Endodermal cell (in vitro differentiated cells): ENCODE results near the gene ELAVL3. TPM values are rescaled to one million over a fixed set of nuclear protein-coding genes. Genes with fewer than 3 reads are reported as not detected.

ENCODE experiments used
- DNase-seq: peaks from one replicate; pipeline ENCODE4 v3.0.0-alpha.2; 2017
- H3K27ac ChIP-seq: 2 replicates; pipeline ENCODE4 v1.5.1; 2013; ENCODE audit warnings: mild to moderate bottlenecking, low read depth, low read length, moderate library complexity
- H3K27me3 ChIP-seq: 2 replicates; pipeline ENCODE4 v1.6.1; 2013; ENCODE audit warnings: mild to moderate bottlenecking, low read length, moderate library complexity; ENCODE audit not compliant: insufficient read depth, control insufficient read depth, poor library complexity, severe bottlenecking
- H3K36me3 ChIP-seq: 2 replicates; pipeline ENCODE4 v1.7.0; 2013; ENCODE audit warnings: mild to moderate bottlenecking, low read length, moderate library complexity; ENCODE audit not compliant: control insufficient read depth, insufficient read depth
- H3K4me1 ChIP-seq: one replicate; pipeline ENCODE4 v1.7.0; 2013; ENCODE audit warnings: low read length; ENCODE audit not compliant: control insufficient read depth, insufficient read depth
- H3K4me3 ChIP-seq: 2 replicates; pipeline ENCODE4 v1.5.1; 2013; ENCODE audit warnings: mild to moderate bottlenecking, low read length, moderate library complexity
- H3K9ac ChIP-seq: 2 replicates; pipeline ENCODE4 v1.6.1; 2013; ENCODE audit warnings: mild to moderate bottlenecking, low read length, moderate library complexity; ENCODE audit not compliant: poor library complexity, severe bottlenecking; ENCODE audit errors: extremely low read depth
- H3K9me3 ChIP-seq: 2 replicates; pipeline ENCODE4 v1.6.1; 2013; ENCODE audit warnings: mild to moderate bottlenecking, low read length, moderate library complexity; ENCODE audit not compliant: control insufficient read depth
- H3K27ac Mint-ChIP-seq: 2 replicates; pipeline ENCODE4 v1.8.0; 2020; ENCODE audit warnings: mixed read lengths
- H3K27me3 Mint-ChIP-seq: 2 replicates; pipeline ENCODE4 v1.8.0; 2021; ENCODE audit warnings: mild to moderate bottlenecking, mixed read lengths; ENCODE audit not compliant: insufficient read depth
- H3K36me3 Mint-ChIP-seq: 2 replicates; pipeline ENCODE4 v1.8.0; 2020; ENCODE audit warnings: low read depth, mixed read lengths
- H3K4me1 Mint-ChIP-seq: 2 replicates; pipeline ENCODE4 v1.8.0; 2020; ENCODE audit warnings: mixed read lengths
- H3K4me3 Mint-ChIP-seq: 2 replicates; pipeline ENCODE4 v1.8.0; 2020; ENCODE audit warnings: mild to moderate bottlenecking, moderate library complexity, mixed read lengths
- H3K9me3 Mint-ChIP-seq: 2 replicates; pipeline ENCODE4 v1.8.0; 2020; ENCODE audit warnings: mild to moderate bottlenecking, mixed read lengths
- WGBS, 2 experiments: methylation state at CpG; one replicate each; pipeline versions ENCODE4 v1.1.5 to v1.1.7; 2013; ENCODE audit warnings: missing lambda C conversion rate in 2 of 2, mixed read lengths in 1 of 2; ENCODE audit not compliant: insufficient coverage in 1 of 2, insufficient read length in 1 of 2; 5-methylcytosine and 5-hydroxymethylcytosine counted together
- total RNA-seq, 2 donors: library from RNA; stranded (reverse); fragmentation: NEBNext Ultra II Directional in 1 of 2; extraction: Animal tissue kit (Norgen Biotek cat#: 25700) in 1 of 2; gene quantifications; 2 replicates in 1 of 2; 3 replicates in 1 of 2; pipeline ENCODE4 v1.2.1, GENCODE V29; 2021
- TF ChIP-seq, protein P1 (sequence below): fragments of 200-600 bp; sonication (generic); conservative IDR thresholded peaks from 2 replicates; pipeline ENCODE4 v1.5.0; 2021; ENCODE audit warnings: antibody characterized with exemption, mild to moderate bottlenecking

The ELAVL3 gene
- total RNA-seq, 2 donors from 2014 or later = 0.55 TPM; not detected in 1

DNA sequence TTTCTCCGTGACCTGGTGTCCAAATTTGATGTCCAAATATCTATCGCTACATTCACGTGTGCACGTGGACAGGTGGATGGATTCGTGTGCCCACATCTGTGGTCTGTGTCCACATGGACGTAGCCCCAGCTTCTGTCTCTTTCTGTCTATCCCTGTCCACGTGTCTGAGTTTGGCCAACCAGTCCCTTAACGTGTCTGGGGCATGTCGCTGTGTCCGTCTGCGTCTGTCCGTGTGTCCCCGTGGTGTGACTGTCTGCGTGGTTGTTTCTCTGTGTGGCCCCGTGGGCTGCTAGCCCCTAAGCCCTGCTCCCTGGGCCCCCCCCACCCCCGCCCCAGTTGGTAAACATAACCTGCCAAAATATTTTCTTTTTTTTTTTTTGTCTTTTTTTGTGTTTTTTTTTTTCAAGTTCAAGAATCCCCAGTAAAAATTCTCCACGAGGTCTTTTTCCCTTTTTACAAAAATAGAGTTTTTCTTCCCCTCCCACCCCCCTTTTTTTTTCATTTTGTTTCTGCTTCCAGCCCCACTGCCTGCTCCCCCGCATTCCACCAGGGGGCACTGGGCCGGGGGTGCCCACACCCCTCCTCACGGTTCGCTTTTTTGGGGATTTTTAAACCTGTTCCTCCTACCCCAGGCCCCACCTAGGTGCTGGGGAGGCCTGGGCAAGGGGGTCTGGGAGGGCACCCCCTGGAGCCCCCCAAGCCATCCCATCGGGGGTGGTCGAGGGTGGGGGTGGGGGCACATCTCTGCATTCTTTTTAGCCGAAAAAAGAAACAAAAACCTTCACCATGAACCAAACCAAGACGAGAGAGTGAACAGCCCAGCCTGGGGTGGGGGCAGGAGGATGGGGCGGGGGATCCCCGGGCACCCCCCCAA is 27.1 kb downstream of the ELAVL3 start:
- no peaks in the 10 kb centered on the region for H3K27me3 ChIP-seq
- no peaks in the 10 kb centered on the region for H3K9me3 ChIP-seq
- 79 to 94% methylated on average over 14 to 23 of the region's 27 CpGs for WGBS, 2 experiments
- peak; percentile 69 for DNase-seq
- H3K4me3 ChIP-seq = no peak overlapping the region
- no peak overlapping the region for H3K27ac ChIP-seq
- H3K4me1 ChIP-seq = no peaks in the 10 kb centered on the region
- no peak overlapping the region for H3K9ac ChIP-seq
- peaks cover 4% of the 10 kb centered on the region for H3K4me1 Mint-ChIP-seq
- TF ChIP-seq, protein P1, sequence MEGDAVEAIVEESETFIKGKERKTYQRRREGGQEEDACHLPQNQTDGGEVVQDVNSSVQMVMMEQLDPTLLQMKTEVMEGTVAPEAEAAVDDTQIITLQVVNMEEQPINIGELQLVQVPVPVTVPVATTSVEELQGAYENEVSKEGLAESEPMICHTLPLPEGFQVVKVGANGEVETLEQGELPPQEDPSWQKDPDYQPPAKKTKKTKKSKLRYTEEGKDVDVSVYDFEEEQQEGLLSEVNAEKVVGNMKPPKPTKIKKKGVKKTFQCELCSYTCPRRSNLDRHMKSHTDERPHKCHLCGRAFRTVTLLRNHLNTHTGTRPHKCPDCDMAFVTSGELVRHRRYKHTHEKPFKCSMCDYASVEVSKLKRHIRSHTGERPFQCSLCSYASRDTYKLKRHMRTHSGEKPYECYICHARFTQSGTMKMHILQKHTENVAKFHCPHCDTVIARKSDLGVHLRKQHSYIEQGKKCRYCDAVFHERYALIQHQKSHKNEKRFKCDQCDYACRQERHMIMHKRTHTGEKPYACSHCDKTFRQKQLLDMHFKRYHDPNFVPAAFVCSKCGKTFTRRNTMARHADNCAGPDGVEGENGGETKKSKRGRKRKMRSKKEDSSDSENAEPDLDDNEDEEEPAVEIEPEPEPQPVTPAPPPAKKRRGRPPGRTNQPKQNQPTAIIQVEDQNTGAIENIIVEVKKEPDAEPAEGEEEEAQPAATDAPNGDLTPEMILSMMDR = peak; percentile 74
- no peaks in the 10 kb centered on the region for H3K27me3 Mint-ChIP-seq
- H3K36me3 Mint-ChIP-seq = peaks cover 9% of the 10 kb centered on the region
- no peak overlapping the region for H3K27ac Mint-ChIP-seq
- no peaks in the 10 kb centered on the region for H3K9me3 Mint-ChIP-seq
- H3K36me3 ChIP-seq = peaks cover 12% of the 10 kb centered on the region
- H3K4me3 Mint-ChIP-seq = no peak overlapping the region

GRCh38 chr19:11452620-11453310 is 28.1 kb downstream of the ELAVL3 start:
- TF ChIP-seq, protein P1 = peak; percentile 41
- WGBS, 2 experiments = 85 to 87% methylated on average over 19 to 33 of the region's 33 CpGs
- H3K9me3 Mint-ChIP-seq = no peaks in the 10 kb centered on the region
- Histone ChIP-seq H3K9ac (no peak overlapping the region), H3K4me1 (no peaks in the 10 kb centered on the region), H3K9me3 (no peaks in the 10 kb centered on the region), H3K36me3 (peaks cover 20% of the 10 kb centered on the region), H3K27ac (no peak overlapping the region), H3K4me3 (no peak overlapping the region), H3K27me3 (no peaks in the 10 kb centered on the region)
- H3K4me1 Mint-ChIP-seq = peaks cover 4% of the 10 kb centered on the region
- peaks cover 12% of the 10 kb centered on the region for H3K36me3 Mint-ChIP-seq
- peak; percentile 53 for DNase-seq
- H3K4me3 Mint-ChIP-seq = no peak overlapping the region
- no peak overlapping the region for H3K27ac Mint-ChIP-seq
- H3K27me3 Mint-ChIP-seq = no peaks in the 10 kb centered on the region

GRCh38 chr19:11451871-11452619 is 28.8 kb downstream of the ELAVL3 start:
- no peak overlapping the region for H3K27ac ChIP-seq
- H3K4me3 Mint-ChIP-seq = no peak overlapping the region
- TF ChIP-seq, protein P1 = no peak
- no peaks in the 10 kb centered on the region for H3K9me3 Mint-ChIP-seq
- no peaks in the 10 kb centered on the region for H3K9me3 ChIP-seq
- no peak overlapping the region for H3K27ac Mint-ChIP-seq
- WGBS, 2 experiments = 64 to 70% methylated on average over 6 to 23 of the region's 25 CpGs
- no peaks in the 10 kb centered on the region for H3K27me3 ChIP-seq
- DNase-seq = peak; percentile 66
- no peak overlapping the region for H3K9ac ChIP-seq
- no peak overlapping the region for H3K4me3 ChIP-seq
- peaks cover 27% of the 10 kb centered on the region for H3K36me3 ChIP-seq
- no peaks in the 10 kb centered on the region for H3K27me3 Mint-ChIP-seq
- H3K4me1 Mint-ChIP-seq = peaks cover 4% of the 10 kb centered on the region
- H3K36me3 Mint-ChIP-seq = peaks cover 12% of the 10 kb centered on the region
- H3K4me1 ChIP-seq = no peaks in the 10 kb centered on the region
